Calu3 (cell line): Measurements from ENCODE around the gene OSTM1. TPM values are rescaled to one million over a fixed set of nuclear protein-coding genes. Genes with fewer than 3 reads are reported as not detected.

Experiments used
- BruUV-seq: library from RNA; stranded (reverse); fragments of 400-500 nt; replicated peaks from 2 replicates; lab custom pipeline; 2021; lab: Mats Ljungman, UMichigan
- CTCF ChIA-PET: fragments of 300-600 bp; sonication (Branson Sonifier 250); formaldehyde crosslinking; loops from one replicate; lab custom pipeline; 2022; ENCODE audit warnings: antibody characterized with exemption; lab: Charles Lee
- DNase-seq: peaks from one replicate; pipeline ENCODE4 v3.0.0; 2022
- H3K27ac Mint-ChIP-seq: one replicate; pipeline ENCODE4 v1.8.0; 2022; ENCODE audit warnings: mixed read lengths; ENCODE audit not compliant: unreplicated experiment
- H3K27me3 Mint-ChIP-seq: one replicate; pipeline ENCODE4 v1.8.0; 2022; ENCODE audit warnings: mixed read lengths; ENCODE audit not compliant: unreplicated experiment
- H3K36me3 Mint-ChIP-seq: one replicate; pipeline ENCODE4 v1.8.0; 2022; ENCODE audit warnings: mild to moderate bottlenecking, moderate library complexity, mixed read lengths; ENCODE audit not compliant: insufficient read depth, unreplicated experiment
- H3K4me1 Mint-ChIP-seq: one replicate; pipeline ENCODE4 v1.8.0; 2022; ENCODE audit warnings: mild to moderate bottlenecking, low read depth, mixed read lengths; ENCODE audit not compliant: unreplicated experiment
- H3K4me3 Mint-ChIP-seq: one replicate; pipeline ENCODE4 v1.8.0; 2022; ENCODE audit warnings: mild to moderate bottlenecking, low read depth, moderate library complexity, mixed read lengths; ENCODE audit not compliant: unreplicated experiment
- H3K9me3 Mint-ChIP-seq: one replicate; pipeline ENCODE4 v1.8.0; 2022; ENCODE audit warnings: low read depth, mixed read lengths; ENCODE audit not compliant: unreplicated experiment
- CTCF ChIP-seq: fragments of 200-600 bp; IDR thresholded peaks from one replicate; pipeline ENCODE4 v1.8.0; 2022; ENCODE audit warnings: antibody characterized with exemption; ENCODE audit not compliant: unreplicated experiment
- intact Hi-C: fragments of 100-400 bp; cut with micrococcal nuclease; formaldehyde crosslinking; loops from one replicate; pipeline ENCODE4 v1.10.0; 2022; ENCODE audit not compliant: unreplicated experiment
- total RNA-seq: library from RNA; stranded (reverse); gene quantifications from 2 replicates; pipeline ENCODE4 v1.2.3, GENCODE V29; 2022

OSTM1 gene
- total RNA-seq, 1 experiment from 2014 or later: 30.5 TPM

DNA sequence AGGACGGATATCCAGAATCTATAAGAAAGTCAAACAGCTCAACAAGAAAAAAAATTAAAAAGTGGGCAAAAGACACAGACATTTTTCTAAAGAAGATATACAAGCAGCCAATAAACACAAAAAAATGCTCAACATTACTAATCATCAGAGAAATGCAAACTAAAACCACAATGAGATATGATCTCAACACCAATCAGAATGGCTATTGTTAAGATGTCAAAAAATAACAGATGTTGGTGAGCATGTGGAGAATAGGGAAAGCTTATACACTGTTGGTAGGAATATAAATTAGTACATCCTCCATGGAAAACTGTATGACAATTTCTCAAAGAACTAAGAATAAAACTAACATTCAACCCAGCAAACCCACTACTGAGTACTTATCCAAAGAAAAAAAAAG is 23.3 kb upstream of the OSTM1 start:
- H3K36me3 Mint-ChIP-seq: no peaks in the 10 kb centered on the region
- CTCF ChIA-PET: no interaction called here
- no TSS peak for BruUV-seq
- no peak overlapping the region for H3K4me3 Mint-ChIP-seq
- intact Hi-C loops: no loop called here
- H3K27ac Mint-ChIP-seq: no peak overlapping the region
- no peaks in the 10 kb centered on the region for H3K9me3 Mint-ChIP-seq
- no peak for DNase-seq
- H3K4me1 Mint-ChIP-seq: no peaks in the 10 kb centered on the region
- TF ChIP-seq CTCF: no peak
- H3K27me3 Mint-ChIP-seq: no peaks in the 10 kb centered on the region

DNA sequence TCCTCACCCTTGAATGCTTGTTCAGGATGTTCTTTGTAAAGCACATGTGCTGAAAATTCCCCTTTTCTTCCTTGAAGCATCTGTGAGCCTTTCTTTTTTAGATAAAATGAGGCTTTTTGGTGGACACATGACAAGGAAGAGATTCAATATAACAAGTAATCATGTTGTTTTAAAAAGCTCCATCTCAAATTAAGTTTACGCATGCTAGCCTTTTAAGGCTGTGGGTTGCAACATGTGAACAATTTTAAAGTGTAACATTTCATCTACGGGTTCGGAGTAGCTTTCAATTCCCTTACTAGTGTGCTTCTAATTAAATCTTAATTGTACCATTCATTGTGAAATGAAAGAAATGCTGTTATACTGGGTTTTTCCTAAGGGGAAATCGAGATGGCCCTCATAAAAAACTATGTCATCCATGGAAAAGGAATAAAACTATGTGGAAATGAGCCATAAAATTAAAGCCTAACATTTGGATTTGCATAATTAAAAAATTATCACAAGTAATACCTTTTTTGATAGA is 19.3 kb upstream of the OSTM1 start:
- BruUV-seq: no TSS peak
- TF ChIP-seq CTCF: no peak
- H3K27me3 Mint-ChIP-seq: no peaks in the 10 kb centered on the region
- H3K9me3 Mint-ChIP-seq: no peaks in the 10 kb centered on the region
- H3K27ac Mint-ChIP-seq: no peak overlapping the region
- H3K4me3 Mint-ChIP-seq: no peak overlapping the region
- no peaks in the 10 kb centered on the region for H3K36me3 Mint-ChIP-seq
- no peak for DNase-seq
- CTCF ChIA-PET: no interaction called here
- intact Hi-C loops: no loop called here
- H3K4me1 Mint-ChIP-seq: no peaks in the 10 kb centered on the region

GRCh38 chr6:108091288-108091687 is 16.7 kb upstream of the OSTM1 start:
- DNase-seq: no peak
- Mint-ChIP-seq H3K4me1 (no peaks in the 10 kb centered on the region), H3K9me3 (no peaks in the 10 kb centered on the region), H3K36me3 (no peaks in the 10 kb centered on the region), H3K4me3 (no peak overlapping the region), H3K27ac (no peak overlapping the region), H3K27me3 (no peaks in the 10 kb centered on the region)
- TF ChIP-seq CTCF: no peak
- intact Hi-C loops: no loop called here
- CTCF ChIA-PET: interaction anchor here (0.6 kb wide), 1 partner anchor 29 kb away, joined by 3 read pairs; no protein-coding TSS in a partner anchor
- BruUV-seq: no TSS peak

DNA sequence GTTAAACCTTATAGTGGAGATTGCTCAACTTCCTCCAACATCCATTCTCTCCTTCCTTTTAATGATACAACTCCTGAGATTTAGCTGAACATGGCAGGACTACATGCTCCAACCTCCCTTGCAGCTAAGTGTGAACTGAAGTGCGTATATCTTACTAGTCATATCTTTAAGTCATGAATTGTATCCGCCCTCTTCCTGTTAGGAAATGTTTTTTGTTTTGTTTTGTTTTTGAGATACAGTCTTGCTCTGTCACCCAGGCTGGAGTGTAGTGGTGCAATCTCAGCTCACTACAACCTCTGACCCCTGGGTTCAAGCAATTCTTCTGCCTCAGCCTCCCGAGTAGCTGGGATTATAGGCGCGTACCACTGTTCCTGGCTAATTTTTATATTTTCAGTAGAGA is 8.8 kb upstream of the OSTM1 start:
- intact Hi-C loops: no loop called here
- Mint-ChIP-seq H3K27ac (no peak overlapping the region), H3K9me3 (no peaks in the 10 kb centered on the region), H3K36me3 (no peaks in the 10 kb centered on the region), H3K27me3 (no peaks in the 10 kb centered on the region), H3K4me3 (no peak overlapping the region), H3K4me1 (peaks cover 18% of the 10 kb centered on the region)
- no peak for DNase-seq
- no peak for TF ChIP-seq CTCF
- BruUV-seq: no TSS peak
- CTCF ChIA-PET: interaction anchor here (1.0 kb wide), 1 partner anchor 29 kb away, joined by 4 read pairs; no protein-coding TSS in a partner anchor
